HCT116 (cell line): ENCODE measurements around the gene C13orf46. TPM values are rescaled to one million over a fixed set of nuclear protein-coding genes. Genes with fewer than 3 reads are reported as not detected.

Experiments
- ATAC-seq: fragments of 200-7000 bp; cut with Tn5 transposase; 2 replicates; pipeline ENCODE4 v1.9.1; 2020; ENCODE audit warnings: mild to moderate bottlenecking, moderate library complexity
- BruUV-seq: library from RNA; stranded (reverse); fragments of 400-500 nt; replicated peaks from 2 replicates; lab custom pipeline; 2021; lab: Mats Ljungman, UMichigan
- CTCF ChIA-PET: fragments of 300-600 bp; sonication (Branson Sonifier 250); formaldehyde crosslinking; loops from one replicate; lab custom pipeline; 2021; ENCODE audit warnings: antibody characterized with exemption; lab: Charles Lee
- POLR2A ChIA-PET: fragments of 300-600, 350-600 bp; sonication (Branson Sonifier 250); formaldehyde crosslinking; loops from one replicate; lab custom pipeline; 2021; ENCODE audit warnings: antibody characterized with exemption; lab: Charles Lee
- RAD21 ChIA-PET, 2 experiments: fragments of 300-600 bp; sonication (Branson Sonifier 250); formaldehyde crosslinking; loops; one replicate each; lab custom pipeline; 2023; ENCODE audit warnings: low total read pairs in 2 of 2; ENCODE audit not compliant: uncharacterized antibody in 2 of 2, unreplicated experiment in 2 of 2, low non-redundant PET in 1 of 2; lab: Charles Lee
- DNase-seq: peaks from one replicate; pipeline ENCODE4 v3.0.0-alpha.2; 2010; ENCODE audit warnings: low read depth, low spot score
- H2AFZ ChIP-seq: fragments of 200-600 bp; shearing (Covaris generic), sonication (generic); 2 replicates; pipeline ENCODE4 v1.6.1; 2017; ENCODE audit warnings: low read depth, mixed run types, mixed read lengths, antibody characterized with exemption, low read length; ENCODE audit not compliant: poor library complexity, severe bottlenecking
- H3K27ac ChIP-seq: 2 replicates; pipeline ENCODE4 v1.5.1; 2012; ENCODE audit warnings: low read depth, low read length
- H3K27me3 ChIP-seq: fragments of 200-600 bp; sonication (generic); 2 replicates; pipeline ENCODE4 v1.6.1; 2016; ENCODE audit warnings: mixed run types, low read length, mixed read lengths; ENCODE audit not compliant: insufficient read depth
- H3K36me3 ChIP-seq, 2 experiments: fragments of 200-500 bp in 1 of 2; fragments of 200-600 bp in 1 of 2; sonication (Bioruptor generic) in 1 of 2; sonication (generic) in 1 of 2; 2 replicates each; pipeline versions ENCODE4 v1.5.1 to v1.6.1; 2014 to 2016; ENCODE audit warnings: low read length in 2 of 2, inconsistent platforms in 1 of 2, mixed read lengths in 1 of 2, mixed run types in 1 of 2; ENCODE audit not compliant: insufficient read depth in 2 of 2, control insufficient read depth in 1 of 2
- H3K4me1 ChIP-seq, 2 experiments: fragments of 200-600 bp in 1 of 2; sonication (generic) in 1 of 2; 2 replicates each; pipeline versions ENCODE4 v1.5.1 to v1.6.1; 2012 to 2017; ENCODE audit warnings: low read length in 2 of 2, inconsistent platforms in 1 of 2, mild to moderate bottlenecking in 1 of 2, mixed read lengths in 1 of 2, mixed run types in 1 of 2, moderate library complexity in 1 of 2; ENCODE audit not compliant: insufficient read depth in 2 of 2, control insufficient read depth in 1 of 2
- H3K4me2 ChIP-seq: fragments of 200-600 bp; sonication (generic); 2 replicates; pipeline ENCODE4 v1.6.1; 2017; ENCODE audit warnings: mixed run types, low read length, mixed read lengths
- H3K4me3 ChIP-seq, 2 experiments: fragments of 200-600 bp in 1 of 2; sonication (generic) in 1 of 2; replicated peaks in 1 of 2; 2 replicates each; pipeline ENCODE4 v1.5.1; 2011 to 2016; ENCODE audit warnings: low read length in 2 of 2, control low read depth in 1 of 2, low read depth in 1 of 2, mild to moderate bottlenecking in 1 of 2, mixed read lengths in 1 of 2, mixed run types in 1 of 2
- H3K79me2 ChIP-seq: fragments of 200-600 bp; sonication (generic); 2 replicates; pipeline ENCODE4 v1.6.1; 2017; ENCODE audit warnings: mild to moderate bottlenecking, mixed run types, low read length, moderate library complexity, mixed read lengths; ENCODE audit not compliant: insufficient read depth
- H3K9ac ChIP-seq: fragments of 200-600 bp; sonication (generic); 2 replicates; pipeline ENCODE4 v1.6.1; 2016; ENCODE audit warnings: low read length, mixed read lengths
- H3K9me2 ChIP-seq: fragments of 200-600 bp; sonication (generic), shearing (Covaris generic); 2 replicates; pipeline ENCODE4 v1.6.1; 2017; ENCODE audit warnings: mixed run types, mild to moderate bottlenecking, moderate library complexity; ENCODE audit not compliant: insufficient read depth
- H3K9me3 ChIP-seq, 2 experiments: fragments of 200-500 bp in 1 of 2; fragments of 200-600 bp in 1 of 2; sonication (Bioruptor generic) in 1 of 2; sonication (generic) in 1 of 2; 2 replicates each; pipeline ENCODE4 v1.6.1; 2014 to 2017; ENCODE audit warnings: low read length in 2 of 2, mixed read lengths in 2 of 2, inconsistent platforms in 1 of 2, low read depth in 1 of 2, mild to moderate bottlenecking in 1 of 2, mixed run types in 1 of 2, moderate library complexity in 1 of 2; ENCODE audit not compliant: control insufficient read depth in 1 of 2, insufficient read depth in 1 of 2
- H4K20me1 ChIP-seq: fragments of 200-600 bp; sonication (generic), shearing (Covaris generic); 2 replicates; pipeline ENCODE4 v1.6.1; 2017; ENCODE audit warnings: mixed run types, mild to moderate bottlenecking, moderate library complexity; ENCODE audit not compliant: insufficient read depth
- ATF3 ChIP-seq: IDR thresholded peaks from 2 replicates; pipeline ENCODE4 v1.6.1; 2012
- ELF1 ChIP-seq: IDR thresholded peaks from 2 replicates; pipeline ENCODE4 v1.6.1; 2012; ENCODE audit warnings: low read depth, borderline replicate concordance
- EZH2 ChIP-seq: fragments of 200-600 bp; sonication (generic); IDR thresholded peaks from 2 replicates; pipeline ENCODE4 v1.6.1; 2017; ENCODE audit warnings: antibody characterized with exemption, mixed run types
- EZH2phosphoT487 ChIP-seq: fragments of 200-600 bp; IDR thresholded peaks from 2 replicates; pipeline ENCODE4 v1.6.1; 2018; ENCODE audit warnings: antibody characterized with exemption, borderline replicate concordance
- JUND ChIP-seq: IDR thresholded peaks from 2 replicates; pipeline ENCODE4 v1.6.1; 2012
- POLR2A ChIP-seq: IDR thresholded peaks from 2 replicates; pipeline ENCODE4 v1.7.0; 2011; ENCODE audit warnings: borderline replicate concordance; ENCODE audit not compliant: insufficient read depth, insufficient read length; ENCODE audit errors: extremely low read depth
- REST ChIP-seq: IDR thresholded peaks from 2 replicates; pipeline ENCODE4 v1.6.1; 2012; ENCODE audit warnings: low read depth
- SIN3A ChIP-seq: IDR thresholded peaks from 2 replicates; pipeline ENCODE4 v1.6.1; 2012; ENCODE audit warnings: low read depth
- SP1 ChIP-seq: IDR thresholded peaks from 2 replicates; pipeline ENCODE4 v1.6.1; 2012; ENCODE audit warnings: low read depth
- SRF ChIP-seq: IDR thresholded peaks from 2 replicates; pipeline ENCODE4 v1.6.1; 2012; ENCODE audit warnings: low read depth
- YY1 ChIP-seq: IDR thresholded peaks from 2 replicates; pipeline ENCODE4 v1.6.1; 2011; ENCODE audit warnings: low read length, low read depth, moderate library complexity, mild to moderate bottlenecking; ENCODE audit not compliant: insufficient replicate concordance; ENCODE audit errors: extremely low read depth
- ZBTB33 ChIP-seq: IDR thresholded peaks from 2 replicates; pipeline ENCODE4 v1.6.1; 2011; ENCODE audit warnings: mild to moderate bottlenecking, low read length, moderate library complexity; ENCODE audit not compliant: insufficient replicate concordance; ENCODE audit errors: extremely low read depth
- ZFX ChIP-seq: fragments of 450-650 bp; IDR thresholded peaks from 2 replicates; pipeline ENCODE4 v1.6.1; 2017
- ZNF274 ChIP-seq: fragments of 200-500 bp; sonication (Bioruptor generic); IDR thresholded peaks from 2 replicates; pipeline ENCODE4 v1.6.1; 2014; ENCODE audit warnings: mild to moderate bottlenecking, low read depth, low read length, inconsistent platforms
- intact Hi-C: fragments of 100-400 bp; cut with micrococcal nuclease; formaldehyde crosslinking; loops from 2 replicates; pipeline ENCODE4 v1.10.0; 2022
- total RNA-seq: library from RNA; stranded (reverse); gene quantifications from one replicate; pipeline ENCODE4 v1.2.1, GENCODE V29; 2021; ENCODE audit not compliant: unreplicated experiment

C13orf46 gene
- total RNA-seq, 1 experiment from 2014 or later, result 0.93 TPM

GRCh38 chr13:113982296-113982661 lies 8.4 kb upstream of the C13orf46 start:
- TF ChIP-seq SIN3A (no peak), POLR2A (no peak), JUND (no peak), ELF1 (no peak), ZNF274 (no peak), YY1 (no peak), REST (no peak), SRF (no peak), EZH2phosphoT487 (no peak), SP1 (no peak), ATF3 (no peak), ZFX (no peak), ZBTB33 (no peak), EZH2 (no peak)
- POLR2A ChIA-PET, result no interaction called here
- Histone ChIP-seq H3K27me3 (no peaks in the 10 kb centered on the region), H3K36me3 (no peaks in the 10 kb centered on the region; a peak in 2 of 4 replicates), H3K9me2 (no peaks in the 10 kb centered on the region), H3K4me3 (no peak overlapping the region), H3K4me1 (peaks cover 13 to 22% of the 10 kb centered on the region in 2 experiments), H3K79me2 (no peaks in the 10 kb centered on the region), H3K9me3 (no peaks in the 10 kb centered on the region), H2AFZ (no peak overlapping the region), H3K27ac (no peak overlapping the region), H3K4me2 (no peak overlapping the region), H3K9ac (no peak overlapping the region), H4K20me1 (no peaks in the 10 kb centered on the region)
- DNase-seq (no peak), ATAC-seq (no peak)
- CTCF ChIA-PET, result interaction anchor here (1.3 kb wide), 1 partner anchor 10 kb away, joined by 3 read pairs; no protein-coding TSS in a partner anchor
- BruUV-seq, result no TSS peak
- RAD21 ChIA-PET, result no interaction called here
- intact Hi-C loops, result no loop called here
